GM12878 (cell line): ENCODE data around the gene SDK2. TPM values are rescaled to one million over a fixed set of nuclear protein-coding genes. Genes with fewer than 3 reads are reported as not detected.

Experiments used
- ATAC-seq: fragments of 200-7000 bp; cut with Tn5 transposase; 3 replicates; pipeline ENCODE4 v1.9.1; 2020; ENCODE audit warnings: mild to moderate bottlenecking, moderate library complexity
- BruUV-seq: library from RNA; stranded (reverse); fragments of 400-500 nt; replicated peaks from 2 replicates; lab custom pipeline; 2021; lab: Mats Ljungman, UMichigan
- CTCF ChIA-PET: fragments of 300-600 bp; sonication (Branson Sonifier 250); formaldehyde crosslinking; extraction: SDS; loops from one replicate; lab custom pipeline; 2021; ENCODE audit warnings: inconsistent platforms; lab: Yijun Ruan, JAX
- POLR2A ChIA-PET: fragments of 350-600 bp; formaldehyde crosslinking; extraction: SDS; loops from one replicate; lab custom pipeline; 2021; ENCODE audit warnings: inconsistent platforms; lab: Charles Lee
- RAD21 ChIA-PET: fragments of 300-600 bp; sonication (Branson Sonifier 250); formaldehyde crosslinking; loops from one replicate; lab custom pipeline; 2023; ENCODE audit warnings: antibody characterized with exemption; ENCODE audit not compliant: unreplicated experiment; lab: Charles Lee
- SMC1A ChIA-PET: fragments of 300-600 bp; sonication (Branson Sonifier 250); formaldehyde crosslinking; loops from one replicate; lab custom pipeline; 2023; ENCODE audit not compliant: unreplicated experiment, uncharacterized antibody; lab: Charles Lee
- DNase-seq: peaks from one replicate; pipeline ENCODE4 v3.0.0-alpha.2; 2011; ENCODE audit warnings: low read depth, low spot score
- FAIRE-seq: peaks from 3 replicates; lab custom pipeline; 2011; peaks lifted over from hg19 to GRCh38; lab: Jason Lieb, UNC
- H2AFZ ChIP-seq: 2 replicates; pipeline ENCODE4 v1.6.0; 2011; ENCODE audit warnings: low read depth, low read length, control low read depth; ENCODE audit not compliant: control insufficient read depth
- H3K27ac ChIP-seq: 2 replicates; pipeline ENCODE4 v1.5.1; 2011; ENCODE audit warnings: control low read depth; ENCODE audit not compliant: control insufficient read depth, insufficient read depth
- H3K27me3 ChIP-seq, 2 experiments: replicated peaks in 1 of 2; 2 replicates each; pipeline versions ENCODE4 v1.6.0 to v1.6.1; 2011; ENCODE audit warnings: low read length in 1 of 2; ENCODE audit not compliant: control insufficient read depth in 2 of 2, insufficient read depth in 2 of 2
- H3K36me3 ChIP-seq, 2 experiments: 2 replicates each; pipeline ENCODE4 v1.5.1; 2011; ENCODE audit warnings: low read length in 1 of 2; ENCODE audit not compliant: control insufficient read depth in 2 of 2, insufficient read depth in 2 of 2
- H3K4me1 ChIP-seq: 2 replicates; pipeline ENCODE4 v1.6.1; 2011; ENCODE audit warnings: mild to moderate bottlenecking, low read length, moderate library complexity, mixed read lengths; ENCODE audit not compliant: control insufficient read depth, insufficient read depth
- H3K4me2 ChIP-seq: 2 replicates; pipeline ENCODE4 v1.6.0; 2011; ENCODE audit warnings: control low read depth; ENCODE audit not compliant: control insufficient read depth, insufficient read depth
- H3K4me3 ChIP-seq: fragments of 200-600 bp; sonication (generic); 2 replicates; pipeline ENCODE4 v1.5.1; 2016
- H3K79me2 ChIP-seq: 2 replicates; pipeline ENCODE4 v1.6.0; 2011; ENCODE audit warnings: low read length; ENCODE audit not compliant: control insufficient read depth, insufficient read depth
- H3K9ac ChIP-seq: 2 replicates; pipeline ENCODE4 v1.8.0; 2011; ENCODE audit warnings: low read length, control low read depth, mixed read lengths; ENCODE audit not compliant: control insufficient read depth, insufficient read depth
- H3K9me3 ChIP-seq: replicated peaks from 3 replicates; pipeline ENCODE4 v1.5.1; 2011; ENCODE audit warnings: mild to moderate bottlenecking, low read length; ENCODE audit not compliant: control insufficient read depth, insufficient read depth
- H4K20me1 ChIP-seq: 2 replicates; pipeline ENCODE4 v1.6.0; 2011; ENCODE audit not compliant: control insufficient read depth, insufficient read depth
- CEBPZ ChIP-seq: fragments of 150-350 bp; IDR thresholded peaks from 2 replicates; pipeline ENCODE4 v1.6.1; 2016; ENCODE audit warnings: low read depth, low read length
- CHD2 ChIP-seq: IDR thresholded peaks from 2 replicates; pipeline ENCODE4 v1.6.1; 2011; ENCODE audit warnings: low read depth, low read length, improper control_type of control experiment, borderline replicate concordance
- CHD4 ChIP-seq: fragments of 200-600 bp; sonication (generic); IDR thresholded peaks from 2 replicates; pipeline ENCODE4 v1.6.1; 2016; ENCODE audit warnings: mild to moderate bottlenecking
- EP300 ChIP-seq, 2 experiments: fragments of 150-350 bp in 1 of 2; IDR thresholded peaks; 2 replicates each; pipeline ENCODE4 v1.6.1; 2011 to 2012; ENCODE audit warnings: low read depth in 2 of 2, low read length in 2 of 2, borderline replicate concordance in 1 of 2, improper control_type of control experiment in 1 of 2, inconsistent platforms in 1 of 2; ENCODE audit not compliant: control insufficient read depth in 1 of 2
- GABPA ChIP-seq: IDR thresholded peaks from 2 replicates; pipeline ENCODE4 v1.6.1; 2014; ENCODE audit warnings: antibody characterized with exemption, low read depth, mild to moderate bottlenecking, inconsistent platforms
- GATAD2B ChIP-seq: fragments of 450-650 bp; conservative IDR thresholded peaks from 2 replicates; pipeline ENCODE4 v1.6.1; 2017; ENCODE audit warnings: low read depth, mild to moderate bottlenecking, moderate library complexity
- IKZF2 ChIP-seq, 2 experiments: fragments of 450-650 bp; IDR thresholded peaks; 2 replicates each; pipeline ENCODE4 v1.6.1; 2017; ENCODE audit warnings: mild to moderate bottlenecking in 2 of 2, moderate library complexity in 2 of 2
- IRF4 ChIP-seq: IDR thresholded peaks from 2 replicates; pipeline ENCODE4 v1.6.1; 2011; ENCODE audit warnings: low read depth, low read length
- NRF1 ChIP-seq: conservative IDR thresholded peaks from 2 replicates; pipeline ENCODE4 v1.6.1; 2011; ENCODE audit warnings: mild to moderate bottlenecking, low read depth, low read length, improper control_type of control experiment
- PKNOX1 ChIP-seq: fragments of 450-650 bp; IDR thresholded peaks from 2 replicates; pipeline ENCODE4 v1.6.1; 2016; ENCODE audit warnings: mild to moderate bottlenecking
- POLR2A ChIP-seq: IDR thresholded peaks from 2 replicates; pipeline ENCODE4 v1.6.1; 2011; ENCODE audit warnings: low read depth, mild to moderate bottlenecking, low read length
- TAF1 ChIP-seq: IDR thresholded peaks from 2 replicates; pipeline ENCODE4 v1.6.1; 2011; ENCODE audit warnings: mild to moderate bottlenecking, low read depth, low read length, borderline replicate concordance
- TBL1XR1 ChIP-seq: IDR thresholded peaks from 2 replicates; pipeline ENCODE4 v1.6.1; 2012; ENCODE audit warnings: low read depth, low read length, improper control_type of control experiment
- ZNF24 ChIP-seq: fragments of 450-650 bp; IDR thresholded peaks from 2 replicates; pipeline ENCODE4 v1.6.1; 2017; ENCODE audit warnings: antibody characterized with exemption, mild to moderate bottlenecking
- WGBS: methylation state at CpG from one replicate; pipeline ENCODE4 v1.1.6; 2016; ENCODE audit warnings: low lambda C conversion rate; ENCODE audit not compliant: insufficient replicate concordance, insufficient coverage; ENCODE audit errors: missing lambda C conversion rate; 5-methylcytosine and 5-hydroxymethylcytosine counted together
- in situ Hi-C: fragments of 300-500 bp; cut with MboI; formaldehyde crosslinking; loops from 9 replicates; pipeline ENCODE4 v1.14.3; 2018; ENCODE audit warnings: mixed read lengths
- intact Hi-C: fragments of 100-400 bp; cut with micrococcal nuclease; formaldehyde crosslinking; loops from one replicate; pipeline ENCODE4 v1.14.2; 2022; ENCODE audit not compliant: unreplicated experiment
- polyA plus RNA-seq, 11 experiments: library from polyadenylated mRNA; depleted of rRNA in 4 of 11; unstranded in 6 of 11; stranded (reverse) in 5 of 11; fragments of >200 nt; fragmentation: Nextera tagmentation in 4 of 11; fragmentation: Illumina TruSeq in 1 of 11; extraction: Ambion mirVana in 4 of 11; extraction: Trizol in 1 of 11; gene quantifications; 1 replicate in 1 of 11; 2 replicates in 10 of 11; pipeline versions ENCODE4 v1.2.1 to v1.2.3, GENCODE V29; 2011 to 2016; ENCODE audit warnings: inconsistent platforms in 2 of 11, missing spikeins in 2 of 11, low read depth in 1 of 11
- total RNA-seq, 4 experiments: library from RNA; depleted of rRNA in 3 of 4; stranded (reverse); fragments of >200 nt in 3 of 4; fragmentation: Illumina TruSeq in 1 of 4; extraction: Trizol in 1 of 4; gene quantifications; 2 replicates each; pipeline versions ENCODE4 v1.2.1 to v1.2.3, GENCODE V29; 2013 to 2021

SDK2 gene
- total and polyA plus RNA-seq, 10 of the 15 experiments (the other 5 are each of a cell fraction or from before 2014, with no cell fraction given), result 0.03 to 0.08 (median 0.03) TPM; not detected in 7

GRCh38 chr17:73357318-73357717 is 286.9 kb downstream of the SDK2 start:
- in situ Hi-C loops, result no loop called here
- Histone ChIP-seq H2AFZ (no peak overlapping the region), H3K9ac (no peak overlapping the region), H3K27me3 (no peaks in the 10 kb centered on the region; a peak in 1 of 4 replicates), H3K4me1 (no peaks in the 10 kb centered on the region), H3K4me3 (no peak overlapping the region), H3K36me3 (no peaks in the 10 kb centered on the region), H4K20me1 (no peaks in the 10 kb centered on the region), H3K79me2 (no peaks in the 10 kb centered on the region), H3K4me2 (no peak overlapping the region), H3K27ac (no peak overlapping the region), H3K9me3 (no peaks in the 10 kb centered on the region)
- ChIA-PET CTCF (interaction anchor here (1.0 to 1.5 kb wide), 2 partner anchors 14 to 102 kb away, joined by 3 to 4 read pairs; no protein-coding TSS in a partner anchor), SMC1A (no interaction called here), RAD21 (interaction anchor here (1.5 kb wide), 1 partner anchor 12 kb away, joined by 3 read pairs; no protein-coding TSS in a partner anchor), POLR2A (no interaction called here)
- no TSS peak for BruUV-seq
- DNase-seq (no peak), FAIRE-seq (no peak), ATAC-seq (no peak)
- TF ChIP-seq IKZF2 (IDR thresholded peaks at IDR 0.05), result no peak
- TF ChIP-seq GATAD2B, result no peak
- no peak for TF ChIP-seq CHD2
- no peak for TF ChIP-seq ZNF24
- no peak for TF ChIP-seq IRF4
- TF ChIP-seq TBL1XR1, result no peak
- intact Hi-C loops, result no loop called here
- WGBS, result 38% methylated on average over 9 of the region's 9 CpGs

- no peaks in the 10 kb centered on the region for H4K20me1 ChIP-seq
- intact Hi-C loops (no loop called here), in situ Hi-C loops (no loop called here)
- H3K9me3 ChIP-seq, result no peaks in the 10 kb centered on the region
- no peak overlapping the region for H3K9ac ChIP-seq
- no peak for DNase-seq
- no peaks in the 10 kb centered on the region for H3K4me1 ChIP-seq
- no peaks in the 10 kb centered on the region for H3K36me3 ChIP-seq
- ChIA-PET SMC1A (no interaction called here), CTCF (interaction anchor here (1.0 to 1.5 kb wide), 2 partner anchors 13 to 101 kb away, joined by 3 to 4 read pairs; no protein-coding TSS in a partner anchor), POLR2A (no interaction called here), RAD21 (interaction anchor here (1.5 kb wide), 1 partner anchor 13 kb away, joined by 3 read pairs; no protein-coding TSS in a partner anchor)
- FAIRE-seq, result no peak
- 51% methylated on average over 8 of the region's 8 CpGs for WGBS
- H3K4me2 ChIP-seq, result no peak overlapping the region
- no peak overlapping the region for H3K27ac ChIP-seq
- H2AFZ ChIP-seq, result no peak overlapping the region
- no peaks in the 10 kb centered on the region for H3K79me2 ChIP-seq
- no peaks in the 10 kb centered on the region for H3K27me3 ChIP-seq
- no peak for ATAC-seq
- H3K4me3 ChIP-seq, result no peak overlapping the region
- BruUV-seq, result no TSS peak
- TF ChIP-seq CEBPZ (no peak), TAF1 (no peak), POLR2A (no peak), GABPA (no peak), GATAD2B (no peak), CHD4 (no peak), EP300 (IDR thresholded peaks at IDR 0.05; ENCODE audit: borderline replicate concordance in 1 of 2, control insufficient read depth in 1 of 2, low read depth in 2 of 2, low read length in 2 of 2) (no peak), NRF1 (no peak), PKNOX1 (no peak)
Measured at GRCh38 chr17:73356561-73357170, 287.6 kb downstream of the SDK2 start.
